GM23248 (cell line): Measurements from ENCODE around the gene MAP2K1. TPM values are rescaled to one million over a fixed set of nuclear protein-coding genes. Genes with fewer than 3 reads are reported as not detected.

Source experiments
- DNase-seq: peaks from one replicate; pipeline ENCODE4 v3.0.0-alpha.2; 2015
- H2AFZ ChIP-seq: fragments of 200-600 bp; sonication (generic); 2 replicates; pipeline ENCODE4 v1.6.1; 2016; ENCODE audit warnings: antibody characterized with exemption
- H3F3A ChIP-seq: fragments of 200-600 bp; sonication (generic); 2 replicates; pipeline ENCODE4 v1.6.1; 2016; ENCODE audit warnings: mild to moderate bottlenecking, antibody characterized with exemption, mixed run types; ENCODE audit not compliant: insufficient read depth
- H3K27ac ChIP-seq: fragments of 200-600 bp; sonication (generic); 2 replicates; pipeline ENCODE4 v1.5.1; 2016; ENCODE audit warnings: mild to moderate bottlenecking
- H3K27me3 ChIP-seq: fragments of 200-600 bp; sonication (generic); replicated peaks from 2 replicates; pipeline ENCODE4 v1.6.1; 2016; ENCODE audit warnings: mild to moderate bottlenecking; ENCODE audit not compliant: insufficient read depth
- H3K36me3 ChIP-seq: fragments of 200-600 bp; sonication (generic); 2 replicates; pipeline ENCODE4 v1.6.1; 2016; ENCODE audit warnings: low read depth, mild to moderate bottlenecking
- H3K4me1 ChIP-seq: fragments of 200-600 bp; sonication (generic); 2 replicates; pipeline ENCODE4 v1.6.1; 2016; ENCODE audit warnings: mild to moderate bottlenecking; ENCODE audit not compliant: insufficient read depth
- H3K4me2 ChIP-seq: fragments of 200-600 bp; sonication (generic); one replicate; pipeline ENCODE4 v1.6.1; 2016; ENCODE audit warnings: mild to moderate bottlenecking; ENCODE audit not compliant: unreplicated experiment
- H3K4me3 ChIP-seq: fragments of 200-600 bp; sonication (generic); 2 replicates; pipeline ENCODE4 v1.5.1; 2016; ENCODE audit warnings: mild to moderate bottlenecking
- H3K79me2 ChIP-seq: fragments of 200-600 bp; sonication (generic); 2 replicates; pipeline ENCODE4 v1.6.1; 2016; ENCODE audit warnings: mild to moderate bottlenecking; ENCODE audit not compliant: insufficient read depth
- H3K9ac ChIP-seq: fragments of 200-600 bp; sonication (generic); 2 replicates; pipeline ENCODE4 v1.6.1; 2016; ENCODE audit warnings: mild to moderate bottlenecking
- H3K9me2 ChIP-seq: fragments of 200-600 bp; sonication (generic); 2 replicates; pipeline ENCODE4 v1.6.1; 2016; ENCODE audit warnings: mixed run types, mild to moderate bottlenecking, moderate library complexity; ENCODE audit not compliant: insufficient read depth
- H3K9me3 ChIP-seq: fragments of 200-600 bp; sonication (generic); one replicate; pipeline ENCODE4 v1.6.1; 2017; ENCODE audit warnings: low read depth
- H4K20me1 ChIP-seq: fragments of 200-600 bp; sonication (generic); 2 replicates; pipeline ENCODE4 v1.6.0; 2016; ENCODE audit not compliant: insufficient read depth
- EZH2 ChIP-seq: fragments of 200-600 bp; sonication (generic); IDR thresholded peaks from 2 replicates; pipeline ENCODE4 v1.6.1; 2018; ENCODE audit warnings: antibody characterized with exemption, mild to moderate bottlenecking; ENCODE audit not compliant: insufficient read depth, poor library complexity, severe bottlenecking
- EZH2phosphoT487 ChIP-seq: fragments of 200-600 bp; sonication (generic); IDR thresholded peaks from 2 replicates; pipeline ENCODE4 v1.6.1; 2018; ENCODE audit warnings: antibody characterized with exemption, moderate library complexity, mild to moderate bottlenecking, low read depth; ENCODE audit not compliant: insufficient read depth
- WGBS, 2 experiments: methylation state at CpG; one replicate each; pipeline ENCODE4 v1.1.6; 2015 to 2017; ENCODE audit warnings: low lambda C conversion rate in 2 of 2, low coverage in 1 of 2; ENCODE audit errors: missing lambda C conversion rate in 2 of 2; 5-methylcytosine and 5-hydroxymethylcytosine counted together
- in situ Hi-C: fragments of 300-500 bp; cut with MboI; formaldehyde crosslinking; loops from 2 replicates; pipeline ENCODE4 v1.15.0; 2020
- polyA plus RNA-seq: library from polyadenylated mRNA; unstranded; fragments of >200 nt; fragmentation: Nextera tagmentation; extraction: Ambion mirVana; gene quantifications from 2 replicates; pipeline ENCODE4 v1.2.1, GENCODE V29; 2016
- total RNA-seq: library from RNA; depleted of rRNA; stranded (reverse); fragments of >200 nt; shearing (Covaris generic); gene quantifications from 2 replicates; pipeline ENCODE4 v1.2.3, GENCODE V29; 2014

MAP2K1 gene
- total and polyA plus RNA-seq, 2 experiments from 2014 or later, result 55.7 to 56.2 TPM

DNA sequence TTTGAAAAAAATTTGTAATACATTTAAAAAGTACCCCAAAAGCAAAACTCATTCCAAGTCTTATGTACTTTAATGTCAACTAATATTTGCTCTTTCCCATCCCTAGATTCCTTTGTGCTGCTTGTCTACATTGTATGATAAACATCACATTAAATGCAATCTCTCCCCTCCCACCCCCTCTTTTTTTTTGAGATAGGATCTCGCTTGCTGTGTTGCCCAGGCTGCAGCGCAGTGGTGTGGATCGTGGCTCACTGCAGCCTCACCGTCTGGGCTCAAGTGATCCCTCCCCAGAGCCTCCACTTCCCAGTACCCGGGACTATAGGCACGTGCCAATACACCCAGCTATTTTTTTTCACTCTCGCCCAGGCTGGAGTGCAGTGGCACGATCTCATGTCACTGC lies 12.6 kb downstream of the MAP2K1 start:
- no peak overlapping the region for H2AFZ ChIP-seq
- H3K79me2 ChIP-seq, result peaks cover 99% of the 10 kb centered on the region
- H3K36me3 ChIP-seq, result no peaks in the 10 kb centered on the region
- no peak for DNase-seq
- H4K20me1 ChIP-seq, result peaks cover 24% of the 10 kb centered on the region
- peaks cover 25% of the 10 kb centered on the region for H3F3A ChIP-seq
- TF ChIP-seq EZH2phosphoT487 (no peak), EZH2 (no peak)
- H3K27me3 ChIP-seq, result no peaks in the 10 kb centered on the region
- no peak overlapping the region for H3K27ac ChIP-seq
- H3K9me2 ChIP-seq, result no peaks in the 10 kb centered on the region
- no peak overlapping the region for H3K4me2 ChIP-seq
- no peaks in the 10 kb centered on the region for H3K9me3 ChIP-seq
- H3K4me1 ChIP-seq, result peaks cover 19% of the 10 kb centered on the region
- in situ Hi-C loops, result no loop called here
- no peak overlapping the region for H3K4me3 ChIP-seq
- WGBS, 2 experiments, result 90 to 92% methylated on average over 8 of the region's 8 CpGs
- no peak overlapping the region for H3K9ac ChIP-seq

DNA sequence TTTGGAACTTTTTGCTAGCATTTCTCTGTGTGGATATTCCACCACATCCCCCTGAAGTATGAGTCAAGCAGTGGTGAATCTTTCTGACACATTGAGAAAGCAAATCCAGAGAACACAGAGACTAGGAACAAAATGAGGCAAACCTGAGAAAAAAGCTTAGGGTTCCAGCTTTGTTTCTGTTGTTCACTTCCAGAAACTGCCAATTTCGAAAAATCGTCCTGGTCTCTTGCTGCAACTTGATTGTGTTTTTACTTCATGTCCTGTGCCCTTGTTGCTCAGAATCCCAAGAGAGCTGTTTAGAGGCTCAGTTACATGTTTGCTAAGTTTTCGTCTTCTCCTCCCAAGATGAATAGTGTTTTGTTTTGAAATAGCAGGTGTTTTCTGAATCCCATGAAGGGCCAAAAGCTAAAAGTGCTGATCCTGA lies 13.7 kb downstream of the MAP2K1 start:
- TF ChIP-seq EZH2 (no peak), EZH2phosphoT487 (no peak)
- WGBS, 2 experiments, result 68 to 69% methylated on average over 3 of the region's 3 CpGs
- Histone ChIP-seq H3K9me2 (no peaks in the 10 kb centered on the region), H2AFZ (no peak overlapping the region), H3K4me3 (no peak overlapping the region), H3K4me2 (peak overlapping the region; percentile 16), H3K36me3 (no peaks in the 10 kb centered on the region), H3K9me3 (no peaks in the 10 kb centered on the region), H3K79me2 (peaks cover 99% of the 10 kb centered on the region), H3K9ac (no peak overlapping the region), H3F3A (peaks cover 25% of the 10 kb centered on the region), H3K4me1 (peaks cover 21% of the 10 kb centered on the region), H3K27me3 (no peaks in the 10 kb centered on the region), H3K27ac (0 out of 2 replicates have a peak overlapping the region, but pooled peaks have one; percentile 7), H4K20me1 (peaks cover 22% of the 10 kb centered on the region)
- DNase-seq, result peak; percentile 53
- in situ Hi-C loops, result no loop called here

DNA sequence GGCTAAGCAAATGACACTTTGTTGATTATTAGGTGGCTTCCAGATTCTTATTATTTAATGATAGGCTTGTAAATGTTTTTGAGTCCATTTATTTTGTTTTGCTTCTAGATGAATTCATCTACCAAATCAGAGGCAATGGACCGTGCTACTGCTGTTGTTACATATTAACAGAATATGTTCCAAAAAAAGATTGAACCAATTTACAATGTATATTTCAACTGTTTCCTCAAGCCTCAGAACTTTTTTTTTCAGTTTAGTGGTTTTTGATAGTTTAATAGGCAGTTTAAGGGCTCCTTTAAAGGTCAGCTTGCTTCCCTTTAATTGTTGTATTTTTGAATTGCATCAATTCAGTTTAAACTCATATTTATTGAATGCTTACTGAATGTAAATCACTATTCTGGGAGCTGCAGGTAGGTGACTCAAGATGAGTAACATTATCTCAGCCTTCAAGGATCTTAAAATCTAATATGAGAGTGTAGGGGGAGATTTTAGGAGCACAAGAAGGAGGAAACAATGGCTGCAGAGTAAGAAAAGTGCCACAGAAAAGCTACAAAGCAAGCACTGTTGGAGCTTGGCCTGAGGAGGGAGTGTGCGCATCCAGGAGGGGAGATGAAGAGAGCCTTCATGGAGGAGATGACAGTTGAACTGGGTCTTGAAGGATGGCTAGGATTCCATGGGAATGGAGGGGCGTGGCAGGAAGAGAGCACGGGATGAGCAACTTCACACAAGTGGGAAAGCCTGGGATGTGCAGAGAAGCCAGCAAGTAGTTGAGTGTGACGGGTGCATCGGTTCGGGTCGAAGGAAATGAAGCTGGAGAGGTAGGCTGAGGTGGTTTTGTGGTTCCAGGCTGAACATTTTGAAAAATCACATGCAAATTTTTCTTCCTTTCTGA lies 14.7 kb downstream of the MAP2K1 start:
- H3K9me2 ChIP-seq, result no peaks in the 10 kb centered on the region
- peaks cover 31% of the 10 kb centered on the region for H3K4me1 ChIP-seq
- no peak overlapping the region for H2AFZ ChIP-seq
- DNase-seq, result peak; percentile 22
- H3F3A ChIP-seq, result peaks cover 32% of the 10 kb centered on the region
- no peak overlapping the region for H3K4me2 ChIP-seq
- no peak overlapping the region for H3K9ac ChIP-seq
- no peaks in the 10 kb centered on the region for H3K36me3 ChIP-seq
- H3K4me3 ChIP-seq, result no peak overlapping the region
- in situ Hi-C loops, result no loop called here
- H3K27ac ChIP-seq, result no peak overlapping the region
- no peaks in the 10 kb centered on the region for H3K27me3 ChIP-seq
- 94 to 97% methylated on average over 8 of the region's 8 CpGs for WGBS, 2 experiments
- H3K79me2 ChIP-seq, result peaks cover 99% of the 10 kb centered on the region
- TF ChIP-seq EZH2 (no peak), EZH2phosphoT487 (no peak)
- H3K9me3 ChIP-seq, result no peaks in the 10 kb centered on the region
- H4K20me1 ChIP-seq, result peaks cover 22% of the 10 kb centered on the region

DNA sequence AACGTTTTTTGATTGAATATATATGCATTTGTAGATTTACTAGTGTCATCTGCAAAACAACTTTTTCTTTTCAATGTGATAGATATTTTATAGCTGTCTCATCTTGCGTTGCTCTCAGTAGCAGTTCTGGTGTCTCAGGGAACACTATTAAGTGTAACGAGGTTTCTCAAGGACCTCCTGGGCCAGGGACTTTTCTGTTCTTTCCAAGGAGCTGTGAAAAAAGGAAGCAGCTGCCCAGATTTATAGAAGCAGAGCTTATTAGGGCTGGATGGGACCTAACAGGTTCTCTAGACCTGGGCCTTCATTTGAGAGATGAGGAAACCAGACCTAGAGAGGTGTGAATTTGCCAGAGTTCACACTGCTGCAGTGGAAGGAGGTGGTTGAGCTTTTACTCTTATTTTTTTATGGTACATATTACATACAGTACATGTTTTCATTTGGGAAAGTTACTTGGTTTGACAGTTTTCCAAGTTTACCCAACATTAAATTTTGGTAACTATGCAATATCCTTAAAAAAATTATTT lies 16.1 kb downstream of the MAP2K1 start:
- Histone ChIP-seq H3K9me3 (no peaks in the 10 kb centered on the region), H4K20me1 (peaks cover 28% of the 10 kb centered on the region), H3K79me2 (peaks cover 99% of the 10 kb centered on the region), H3K4me1 (peaks cover 32% of the 10 kb centered on the region), H2AFZ (no peak overlapping the region), H3K4me3 (no peak overlapping the region), H3K27me3 (no peaks in the 10 kb centered on the region), H3F3A (peaks cover 32% of the 10 kb centered on the region), H3K4me2 (no peak overlapping the region), H3K9ac (no peak overlapping the region), H3K9me2 (no peaks in the 10 kb centered on the region), H3K27ac (no peak overlapping the region), H3K36me3 (no peaks in the 10 kb centered on the region)
- DNase-seq, result no peak
- in situ Hi-C loops, result no loop called here
- 87 to 92% methylated on average over 3 of the region's 3 CpGs for WGBS, 2 experiments
- TF ChIP-seq EZH2phosphoT487 (no peak), EZH2 (no peak)
